Upper lobe of left lung (tissue), 4 donors: ENCODE measurements around the gene PRKCA.

ENCODE experiments used
- CTCF ChIP-seq, 6 experiments: fragments of 450-650 bp in 4 of 6; fragments of 200-600 bp in 2 of 6; sonication (generic) in 2 of 6; IDR thresholded peaks; one replicate each; pipeline ENCODE4 v1.5.1; 2016 to 2019; ENCODE audit warnings: antibody characterized with exemption in 6 of 6
- EP300 ChIP-seq, 4 donors: sonication (generic); formaldehyde crosslinking; IDR thresholded peaks; one replicate each; pipeline ENCODE4 v1.5.1; 2017; ENCODE audit warnings: antibody characterized with exemption in 4 of 4, control low read depth in 2 of 4
- POLR2A ChIP-seq, 4 donors: fragments of 450-650 bp; IDR thresholded peaks; one replicate each; pipeline ENCODE4 v1.5.1; 2016 to 2017; ENCODE audit warnings: antibody characterized with exemption in 4 of 4, mild to moderate bottlenecking in 2 of 4
- POLR2AphosphoS5 ChIP-seq, 2 donors: sonication (generic); formaldehyde crosslinking; IDR thresholded peaks; one replicate each; pipeline ENCODE4 v1.5.1; 2017; ENCODE audit warnings: antibody characterized with exemption in 2 of 2

- TF ChIP-seq CTCF (IDR thresholded peaks at IDR 0.05) (no peak), EP300 (IDR thresholded peaks at IDR 0.05) (no peak), POLR2A (IDR thresholded peaks at IDR 0.05) (no peak), POLR2AphosphoS5 (IDR thresholded peaks at IDR 0.05) (no peak)
These were observed 510.9 kb downstream of the PRKCA start for GRCh38 chr17:66813296-66813695.
